HG03442 (cell line): ENCODE measurements around the gene ARMH2.

Source experiments
- ATAC-seq: cut with Tn5 transposase; IDR thresholded peaks from one replicate; pipeline ENCODE4 v1.9.1; 2021; ENCODE audit warnings: mild to moderate bottlenecking, moderate library complexity; ENCODE audit not compliant: unreplicated experiment

Gene ARMH2

GRCh38 chr6:24821860-24822444, 23.2 kb upstream of the ARMH2 start:
- ATAC-seq = no peak

GRCh38 chr6:24818346-24818745, 19.6 kb upstream of the ARMH2 start:
- ATAC-seq = no peak

- ATAC-seq = no peak
Observed at GRCh38 chr6:24809728-24810127, 11.0 kb upstream of the ARMH2 start.

- no peak for ATAC-seq
Observed at GRCh38 chr6:24807584-24807983, 8.9 kb upstream of the ARMH2 start.

- ATAC-seq = no peak
Observed at GRCh38 chr6:24802271-24803059, 3.7 kb upstream of the ARMH2 start.

- ATAC-seq = no peak
Observed at GRCh38 chr6:24799541-24799915, 811 bp upstream of the ARMH2 start.

GRCh38 chr6:24797596-24798216, 1.0 kb downstream of the ARMH2 start:
- no peak for ATAC-seq

GRCh38 chr6:24796616-24797290, 2.0 kb downstream of the ARMH2 start:
- ATAC-seq = no peak

GRCh38 chr6:24795106-24795505, 3.6 kb downstream of the ARMH2 start:
- no peak for ATAC-seq

GRCh38 chr6:24788031-24788665, 10.6 kb downstream of the ARMH2 start:
- ATAC-seq = no peak

- ATAC-seq = no peak
Observed at GRCh38 chr6:24780206-24780605, 18.5 kb downstream of the ARMH2 start.

- ATAC-seq = no peak
Observed at GRCh38 chr6:24779416-24780016, 19.2 kb downstream of the ARMH2 start.

GRCh38 chr6:24778878-24779277, 19.8 kb downstream of the ARMH2 start:
- ATAC-seq = no peak

- no peak for ATAC-seq
Observed at GRCh38 chr6:24778121-24778520, 20.6 kb downstream of the ARMH2 start.

- no peak for ATAC-seq
Observed at GRCh38 chr6:24777227-24777626, 21.5 kb downstream of the ARMH2 start.

- ATAC-seq = no peak
Observed at GRCh38 chr6:24775520-24776058, 23.1 kb downstream of the ARMH2 start.

GRCh38 chr6:24774696-24775519, 23.8 kb downstream of the ARMH2 start, which contains the start of gene GMNN:
TSS of gene GMNN (plus strand) at chr6:24774937. CDS start at chr6:24777247, 2,310 bp downstream.
- ATAC-seq = peak; percentile 89

- no peak for ATAC-seq
Observed at GRCh38 chr6:24768361-24768760, 30.4 kb downstream of the ARMH2 start.

GRCh38 chr6:24766680-24767462, 31.8 kb downstream of the ARMH2 start:
- ATAC-seq = no peak
